H9 (cell line): ENCODE measurements around the gene NADSYN1. TPM values are rescaled to one million over a fixed set of nuclear protein-coding genes. Genes with fewer than 3 reads are reported as not detected.

Experiments used
- DNase-seq: peaks from one replicate; pipeline ENCODE4 v3.0.0-alpha.2; 2017
- H2AFZ ChIP-seq: one replicate; pipeline ENCODE4 v1.6.1; 2013; ENCODE audit warnings: mild to moderate bottlenecking, low read length, control low read depth, moderate library complexity
- H2AK5ac ChIP-seq: 2 replicates; pipeline ENCODE4 v1.6.1; 2013; ENCODE audit warnings: low read length, control low read depth, mixed read lengths; ENCODE audit not compliant: insufficient read length
- H2BK120ac ChIP-seq: one replicate; pipeline ENCODE4 v1.6.1; 2013; ENCODE audit warnings: low read depth, mild to moderate bottlenecking, low read length, control low read depth, inconsistent platforms; ENCODE audit not compliant: poor library complexity, severe bottlenecking
- H2BK12ac ChIP-seq: 2 replicates; pipeline ENCODE4 v1.6.1; 2013; ENCODE audit warnings: low read length, control low read depth, mixed read lengths, low read depth; ENCODE audit not compliant: insufficient read length
- H2BK15ac ChIP-seq: 2 replicates; pipeline ENCODE4 v1.6.1; 2013; ENCODE audit warnings: low read depth, low read length, control low read depth
- H2BK20ac ChIP-seq: one replicate; pipeline ENCODE4 v1.6.1; 2013; ENCODE audit warnings: low read depth, mild to moderate bottlenecking, low read length, control low read depth, inconsistent platforms; ENCODE audit not compliant: poor library complexity, severe bottlenecking
- H2BK5ac ChIP-seq: 2 replicates; pipeline ENCODE4 v1.6.1; 2013; ENCODE audit warnings: low read length, control low read depth, mixed read lengths; ENCODE audit not compliant: insufficient read length
- H3K14ac ChIP-seq: 2 replicates; pipeline ENCODE4 v1.6.1; 2013; ENCODE audit warnings: low read length, control low read depth; ENCODE audit not compliant: insufficient read depth
- H3K18ac ChIP-seq: 2 replicates; pipeline ENCODE4 v1.6.1; 2013; ENCODE audit warnings: low read depth, mild to moderate bottlenecking, mixed read lengths, low read length, control low read depth; ENCODE audit not compliant: insufficient read length
- H3K23ac ChIP-seq: 2 replicates; pipeline ENCODE4 v1.6.1; 2013; ENCODE audit warnings: low read length, control low read depth, mixed read lengths, low read depth; ENCODE audit not compliant: insufficient read length
- H3K23me2 ChIP-seq: 2 replicates; pipeline ENCODE4 v1.6.1; 2013; ENCODE audit warnings: low read depth, mild to moderate bottlenecking, mixed read lengths, low read length, control low read depth; ENCODE audit not compliant: insufficient read length, poor library complexity, severe bottlenecking
- H3K27ac ChIP-seq: 2 replicates; pipeline ENCODE4 v1.5.1; 2013; ENCODE audit warnings: low read length, control low read depth, mixed read lengths, low read depth; ENCODE audit not compliant: insufficient read length
- H3K27me3 ChIP-seq: 2 replicates; pipeline ENCODE4 v1.6.1; 2013; ENCODE audit warnings: low read length, control low read depth, inconsistent platforms; ENCODE audit not compliant: insufficient read depth
- H3K4ac ChIP-seq: 2 replicates; pipeline ENCODE4 v1.6.1; 2013; ENCODE audit warnings: low read depth, mild to moderate bottlenecking, control low read depth, inconsistent platforms, low read length, moderate library complexity
- H3K4me1 ChIP-seq: 2 replicates; pipeline ENCODE4 v1.6.1; 2013; ENCODE audit warnings: low read length, control low read depth, inconsistent platforms; ENCODE audit not compliant: insufficient read depth
- H3K4me2 ChIP-seq: 2 replicates; pipeline ENCODE4 v1.6.1; 2013; ENCODE audit warnings: low read length, control low read depth, mixed read lengths; ENCODE audit not compliant: insufficient read length, insufficient read depth
- H3K56ac ChIP-seq: 2 replicates; pipeline ENCODE4 v1.6.1; 2013; ENCODE audit warnings: low read depth, mild to moderate bottlenecking, mixed read lengths, low read length, control low read depth; ENCODE audit not compliant: insufficient read length
- H3K79me1 ChIP-seq: 2 replicates; pipeline ENCODE4 v1.6.1; 2013; ENCODE audit warnings: low read depth, mild to moderate bottlenecking, moderate library complexity, low read length, control low read depth, inconsistent platforms; ENCODE audit not compliant: insufficient read depth, poor library complexity, severe bottlenecking
- H3K79me2 ChIP-seq: 2 replicates; pipeline ENCODE4 v1.6.1; 2013; ENCODE audit warnings: low read length, control low read depth, inconsistent platforms; ENCODE audit not compliant: insufficient read depth
- H3K9ac ChIP-seq: 2 replicates; pipeline ENCODE4 v1.6.1; 2013; ENCODE audit warnings: low read length, control low read depth, mixed read lengths; ENCODE audit not compliant: insufficient read length; ENCODE audit errors: extremely low read depth
- H3K9me3 ChIP-seq: one replicate; pipeline ENCODE4 v1.6.1; 2013; ENCODE audit warnings: low read depth, low read length, inconsistent platforms; ENCODE audit not compliant: control insufficient read depth
- H3T11ph ChIP-seq: one replicate; pipeline ENCODE4 v1.6.1; 2013; ENCODE audit warnings: mild to moderate bottlenecking, low read length, control low read depth, inconsistent platforms
- H4K20me1 ChIP-seq: one replicate; pipeline ENCODE4 v1.6.1; 2013; ENCODE audit not compliant: control insufficient read depth, insufficient read length, insufficient read depth
- H4K5ac ChIP-seq: 2 replicates; pipeline ENCODE4 v1.6.1; 2013; ENCODE audit warnings: low read depth, mild to moderate bottlenecking, mixed read lengths, low read length, control low read depth; ENCODE audit not compliant: insufficient read length
- H4K8ac ChIP-seq: replicated peaks from 2 replicates; pipeline ENCODE4 v1.6.1; 2013; ENCODE audit warnings: low read length, control low read depth, mixed read lengths, low read depth; ENCODE audit not compliant: insufficient read length
- H4K91ac ChIP-seq: 2 replicates; pipeline ENCODE4 v1.6.1; 2013; ENCODE audit warnings: low read depth, mild to moderate bottlenecking, moderate library complexity, mixed read lengths, low read length, control low read depth; ENCODE audit not compliant: insufficient read length
- H3K27ac Mint-ChIP-seq, 3 experiments: 2 replicates in 2 of 3; 3 replicates in 1 of 3; pipeline ENCODE4 v1.8.0; 2020 to 2021; ENCODE audit warnings: mixed read lengths in 3 of 3, mild to moderate bottlenecking in 1 of 3, moderate library complexity in 1 of 3
- H3K27me3 Mint-ChIP-seq: 2 replicates; pipeline ENCODE4 v1.8.0; 2021; ENCODE audit warnings: low read depth, mild to moderate bottlenecking, moderate library complexity, mixed read lengths
- H3K36me3 Mint-ChIP-seq, 3 experiments: 2 replicates in 2 of 3; 3 replicates in 1 of 3; pipeline ENCODE4 v1.8.0; 2020 to 2021; ENCODE audit warnings: low read depth in 3 of 3, mixed read lengths in 3 of 3; ENCODE audit not compliant: insufficient read depth in 1 of 3
- H3K4me1 Mint-ChIP-seq, 2 experiments: 2 replicates each; pipeline ENCODE4 v1.8.0; 2020; ENCODE audit warnings: mixed read lengths in 2 of 2
- H3K4me3 Mint-ChIP-seq, 2 experiments: 2 replicates in 1 of 2; 3 replicates in 1 of 2; pipeline ENCODE4 v1.8.0; 2020 to 2021; ENCODE audit warnings: mild to moderate bottlenecking in 2 of 2, mixed read lengths in 2 of 2, moderate library complexity in 1 of 2
- H3K9me3 Mint-ChIP-seq, 2 experiments: 2 replicates in 1 of 2; 3 replicates in 1 of 2; pipeline ENCODE4 v1.8.0; 2020; ENCODE audit warnings: mild to moderate bottlenecking in 2 of 2, mixed read lengths in 2 of 2, moderate library complexity in 1 of 2
- WGBS: extraction: QIAGEN DNeasy Blood & Tissue Kit; methylation state at CpG from one replicate; pipeline ENCODE4 v1.1.7; 2013; ENCODE audit warnings: missing lambda C conversion rate, low lambda C conversion rate, mixed read lengths; ENCODE audit not compliant: insufficient read length; ENCODE audit errors: extremely low coverage; 5-methylcytosine and 5-hydroxymethylcytosine counted together
- total RNA-seq: library from RNA; stranded (reverse); gene quantifications from 2 replicates; pipeline ENCODE4 v1.2.1, GENCODE V29; 2021
- TF ChIP-seq, protein P1 (sequence below): fragments of 200-600 bp; sonication (generic); conservative IDR thresholded peaks from 3 replicates; pipeline ENCODE4 v1.8.0; 2021; ENCODE audit warnings: antibody characterized with exemption, mild to moderate bottlenecking

The NADSYN1 gene
- total RNA-seq, 1 experiment from 2014 or later: 44.2 TPM

DNA sequence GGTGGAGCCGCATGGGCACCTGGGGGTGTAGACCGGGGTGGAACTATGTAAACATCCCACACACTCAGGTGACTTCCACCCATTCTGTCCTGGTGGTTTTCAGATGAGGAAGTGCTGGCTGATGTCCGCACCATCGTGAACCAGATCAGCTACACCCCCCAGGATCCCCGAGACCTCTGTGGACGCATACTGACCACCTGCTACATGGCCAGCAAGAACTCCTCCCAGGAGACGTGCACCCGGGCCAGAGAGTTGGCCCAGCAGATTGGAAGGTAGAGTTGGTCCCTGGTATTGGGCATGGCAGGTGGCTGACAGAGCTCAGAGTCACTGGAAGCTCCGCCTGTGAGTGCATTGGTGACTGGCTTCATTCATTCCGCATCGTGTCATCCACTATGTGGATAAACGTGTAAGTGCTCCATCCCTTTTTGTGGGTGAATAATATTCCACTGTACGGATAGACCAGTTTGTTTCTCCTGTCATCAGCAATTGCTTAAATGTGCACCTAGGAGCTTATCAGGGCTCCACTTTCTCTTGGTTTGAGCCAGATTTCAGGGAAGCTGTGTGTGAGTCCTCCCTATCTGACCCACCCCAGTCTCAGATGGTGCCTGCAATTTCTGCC lies 29.9 kb downstream of the NADSYN1 start:
- no peak overlapping the region for H2BK5ac ChIP-seq
- no peaks in the 10 kb centered on the region; the same call in 1 of the 2 replicates for H3K27me3 Mint-ChIP-seq
- H3K27me3 ChIP-seq: no peaks in the 10 kb centered on the region
- H3K23ac ChIP-seq: no peak overlapping the region
- DNase-seq: no peak
- peaks cover 2 to 4% of the 10 kb centered on the region in 2 experiments for H3K4me1 Mint-ChIP-seq
- no peaks in the 10 kb centered on the region for H3K79me1 ChIP-seq
- H3K4me3 Mint-ChIP-seq: no peak overlapping the region
- H3K9ac ChIP-seq: no peak overlapping the region
- no CpG with 5 or more reads among the region's 13 CpGs for WGBS
- no peak overlapping the region for H4K91ac ChIP-seq
- no peaks in the 10 kb centered on the region for H3K23me2 ChIP-seq
- peaks cover 27 to 80% (median 57%) of the 10 kb centered on the region in 3 experiments; a peak in 6 of 7 replicates for H3K36me3 Mint-ChIP-seq
- H4K20me1 ChIP-seq: no peaks in the 10 kb centered on the region
- H3K79me2 ChIP-seq: no peaks in the 10 kb centered on the region
- H3K14ac ChIP-seq: no peak overlapping the region
- no peaks in the 10 kb centered on the region for H3K4me1 ChIP-seq
- TF ChIP-seq, protein P1, sequence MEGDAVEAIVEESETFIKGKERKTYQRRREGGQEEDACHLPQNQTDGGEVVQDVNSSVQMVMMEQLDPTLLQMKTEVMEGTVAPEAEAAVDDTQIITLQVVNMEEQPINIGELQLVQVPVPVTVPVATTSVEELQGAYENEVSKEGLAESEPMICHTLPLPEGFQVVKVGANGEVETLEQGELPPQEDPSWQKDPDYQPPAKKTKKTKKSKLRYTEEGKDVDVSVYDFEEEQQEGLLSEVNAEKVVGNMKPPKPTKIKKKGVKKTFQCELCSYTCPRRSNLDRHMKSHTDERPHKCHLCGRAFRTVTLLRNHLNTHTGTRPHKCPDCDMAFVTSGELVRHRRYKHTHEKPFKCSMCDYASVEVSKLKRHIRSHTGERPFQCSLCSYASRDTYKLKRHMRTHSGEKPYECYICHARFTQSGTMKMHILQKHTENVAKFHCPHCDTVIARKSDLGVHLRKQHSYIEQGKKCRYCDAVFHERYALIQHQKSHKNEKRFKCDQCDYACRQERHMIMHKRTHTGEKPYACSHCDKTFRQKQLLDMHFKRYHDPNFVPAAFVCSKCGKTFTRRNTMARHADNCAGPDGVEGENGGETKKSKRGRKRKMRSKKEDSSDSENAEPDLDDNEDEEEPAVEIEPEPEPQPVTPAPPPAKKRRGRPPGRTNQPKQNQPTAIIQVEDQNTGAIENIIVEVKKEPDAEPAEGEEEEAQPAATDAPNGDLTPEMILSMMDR: no peak
- no peak overlapping the region for H3K4ac ChIP-seq
- H2BK20ac ChIP-seq: no peak overlapping the region
- H4K5ac ChIP-seq: no peak overlapping the region
- H2AFZ ChIP-seq: no peak overlapping the region
- no peak overlapping the region for H3K18ac ChIP-seq
- H2BK120ac ChIP-seq: no peak overlapping the region
- no peak overlapping the region for H3K27ac ChIP-seq
- no peak overlapping the region for H4K8ac ChIP-seq
- no peak overlapping the region for H2BK15ac ChIP-seq
- H3T11ph ChIP-seq: no peak overlapping the region
- no peaks in the 10 kb centered on the region for H3K9me3 ChIP-seq
- H3K56ac ChIP-seq: no peak overlapping the region
- H2AK5ac ChIP-seq: no peak overlapping the region
- no peaks in the 10 kb centered on the region for H3K9me3 Mint-ChIP-seq
- H2BK12ac ChIP-seq: no peak overlapping the region
- no peak overlapping the region for H3K27ac Mint-ChIP-seq
- no peak overlapping the region for H3K4me2 ChIP-seq
